IMR-90 (cell line): ENCODE results near the gene DNAJC27. TPM values are rescaled to one million over a fixed set of nuclear protein-coding genes. Genes with fewer than 3 reads are reported as not detected.

Experiments used
- ATAC-seq: fragments of 200-7000 bp; cut with Tn5 transposase; 2 replicates; pipeline ENCODE4 v1.9.1; 2020; ENCODE audit warnings: low read depth, mild to moderate bottlenecking, moderate library complexity
- BruUV-seq: library from RNA; stranded (reverse); fragments of 400-500 nt; replicated peaks from 2 replicates; lab custom pipeline; 2021; lab: Mats Ljungman, UMichigan
- CTCF ChIA-PET: fragments of 300-600 bp; formaldehyde crosslinking; extraction: SDS; loops from one replicate; lab custom pipeline; 2021; ENCODE audit warnings: antibody characterized with exemption; lab: Yijun Ruan, JAX
- POLR2A ChIA-PET: fragments of 300-600 bp; sonication (Branson Sonifier 250); formaldehyde crosslinking; loops from one replicate; lab custom pipeline; 2022; ENCODE audit warnings: antibody characterized with exemption; ENCODE audit not compliant: unreplicated experiment; lab: Charles Lee
- DNase-seq: peaks from one replicate; pipeline ENCODE4 v3.0.0; 2013
- H2AFZ ChIP-seq: replicated peaks from 2 replicates; pipeline ENCODE3; 2013; ENCODE audit warnings: low read length, mild to moderate bottlenecking; ENCODE audit not compliant: poor library complexity
- H2AK5ac ChIP-seq: 2 replicates; pipeline ENCODE4 v1.6.1; 2013; ENCODE audit warnings: low read depth, low read length, inconsistent platforms
- H2AK9ac ChIP-seq: replicated peaks from 2 replicates; pipeline ENCODE3; 2013; ENCODE audit warnings: mild to moderate bottlenecking, low read depth, low read length, moderate library complexity; ENCODE audit not compliant: poor library complexity
- H2BK120ac ChIP-seq: 2 replicates; pipeline ENCODE4 v1.6.1; 2013; ENCODE audit warnings: low read depth, low read length, inconsistent platforms
- H2BK15ac ChIP-seq: 3 replicates; pipeline ENCODE4 v1.6.1; 2013; ENCODE audit warnings: low read depth, low read length, inconsistent platforms
- H2BK20ac ChIP-seq: 2 replicates; pipeline ENCODE4 v1.6.1; 2013; ENCODE audit warnings: low read depth, mild to moderate bottlenecking, inconsistent platforms, low read length, moderate library complexity
- H2BK5ac ChIP-seq: 2 replicates; pipeline ENCODE4 v1.6.1; 2013; ENCODE audit warnings: mild to moderate bottlenecking, low read depth, low read length, inconsistent platforms; ENCODE audit not compliant: poor library complexity, severe bottlenecking
- H3K14ac ChIP-seq: replicated peaks from 2 replicates; pipeline ENCODE4 v1.6.1; 2013; ENCODE audit warnings: low read depth, low read length, inconsistent platforms
- H3K18ac ChIP-seq: 2 replicates; pipeline ENCODE4 v1.6.1; 2013; ENCODE audit warnings: low read depth, low read length, control low read depth
- H3K23ac ChIP-seq: 2 replicates; pipeline ENCODE4 v1.6.1; 2013; ENCODE audit warnings: low read depth, low read length, inconsistent platforms
- H3K27ac ChIP-seq: 2 replicates; pipeline ENCODE4 v1.5.1; 2013; ENCODE audit warnings: mild to moderate bottlenecking, control low read depth, low read length; ENCODE audit not compliant: insufficient read depth
- H3K27me3 ChIP-seq: 2 replicates; pipeline ENCODE4 v1.6.1; 2013; ENCODE audit warnings: low read length; ENCODE audit not compliant: control insufficient read depth, insufficient read depth
- H3K36me3 ChIP-seq: 2 replicates; pipeline ENCODE4 v1.6.1; 2013; ENCODE audit warnings: low read length, mixed read lengths; ENCODE audit not compliant: control insufficient read depth, insufficient read depth
- H3K4ac ChIP-seq: 2 replicates; pipeline ENCODE4 v1.6.1; 2013; ENCODE audit warnings: low read depth, low read length, inconsistent platforms
- H3K4me1 ChIP-seq: 2 replicates; pipeline ENCODE4 v1.6.1; 2013; ENCODE audit warnings: low read length, mixed read lengths; ENCODE audit not compliant: control insufficient read depth, insufficient read depth
- H3K4me2 ChIP-seq: 2 replicates; pipeline ENCODE4 v1.6.1; 2013; ENCODE audit warnings: low read depth, mild to moderate bottlenecking, control low read depth, low read length, moderate library complexity
- H3K4me3 ChIP-seq: 2 replicates; pipeline ENCODE4 v1.5.1; 2013; ENCODE audit warnings: low read depth, mild to moderate bottlenecking, control low read depth, low read length, moderate library complexity; ENCODE audit not compliant: insufficient read depth
- H3K56ac ChIP-seq: 2 replicates; pipeline ENCODE4 v1.6.1; 2013; ENCODE audit warnings: low read length, inconsistent platforms; ENCODE audit not compliant: insufficient read depth; ENCODE audit errors: extremely low read depth
- H3K79me1 ChIP-seq, 2 experiments: 2 replicates each; pipeline ENCODE4 v1.6.1; 2013; ENCODE audit warnings: low read length in 2 of 2, inconsistent platforms in 1 of 2, low read depth in 1 of 2
- H3K9ac ChIP-seq: 2 replicates; pipeline ENCODE4 v1.6.1; 2013; ENCODE audit warnings: low read depth, low read length, control low read depth
- H3K9me1 ChIP-seq: 2 replicates; pipeline ENCODE4 v1.6.1; 2013; ENCODE audit warnings: low read length, inconsistent platforms; ENCODE audit not compliant: insufficient read depth
- H3K9me3 ChIP-seq: 2 replicates; pipeline ENCODE4 v1.6.1; 2013; ENCODE audit warnings: low read length; ENCODE audit not compliant: control insufficient read depth, insufficient read depth
- H4K20me1 ChIP-seq: 2 replicates; pipeline ENCODE4 v1.6.1; 2013; ENCODE audit warnings: low read length, inconsistent platforms; ENCODE audit not compliant: insufficient read depth
- H4K5ac ChIP-seq: 2 replicates; pipeline ENCODE4 v1.6.1; 2013; ENCODE audit warnings: mild to moderate bottlenecking, low read depth, low read length, control low read depth
- H4K8ac ChIP-seq, 2 experiments: 2 replicates each; pipeline ENCODE4 v1.6.1; 2013; ENCODE audit warnings: low read depth in 2 of 2, low read length in 2 of 2, control low read depth in 1 of 2, inconsistent platforms in 1 of 2
- H4K91ac ChIP-seq: 2 replicates; pipeline ENCODE4 v1.6.1; 2013; ENCODE audit warnings: low read depth, low read length, inconsistent platforms; ENCODE audit not compliant: insufficient read depth
- BHLHE40 ChIP-seq: fragments of 150-350 bp; IDR thresholded peaks from 2 replicates; pipeline ENCODE4 v1.6.1; 2016; ENCODE audit warnings: mild to moderate bottlenecking, low read depth, low read length
- CEBPB ChIP-seq: IDR thresholded peaks from 2 replicates; pipeline ENCODE4 v1.6.1; 2012; ENCODE audit warnings: low read depth, low read length, improper control_type of control experiment
- CHD1 ChIP-seq: IDR thresholded peaks from 2 replicates; pipeline ENCODE4 v1.6.1; 2012; ENCODE audit warnings: low read depth, low read length, improper control_type of control experiment
- MAFK ChIP-seq: IDR thresholded peaks from 2 replicates; pipeline ENCODE4 v1.6.1; 2012; ENCODE audit warnings: low read depth, low read length, improper control_type of control experiment
- MAZ ChIP-seq: IDR thresholded peaks from 2 replicates; pipeline ENCODE4 v1.6.1; 2012; ENCODE audit warnings: low read depth, mild to moderate bottlenecking, low read length, improper control_type of control experiment, moderate library complexity, borderline replicate concordance
- MXI1 ChIP-seq: IDR thresholded peaks from 2 replicates; pipeline ENCODE4 v1.6.1; 2012; ENCODE audit warnings: low read depth, mild to moderate bottlenecking, low read length, moderate library complexity, borderline replicate concordance
- NFE2L2 ChIP-seq: fragments of 150-350 bp; IDR thresholded peaks from 2 replicates; pipeline ENCODE4 v1.6.1; 2016; ENCODE audit warnings: low read depth, mild to moderate bottlenecking, low read length
- POLR2A ChIP-seq: IDR thresholded peaks from 2 replicates; pipeline ENCODE4 v1.6.1; 2012; ENCODE audit warnings: mild to moderate bottlenecking, low read depth, low read length
- RCOR1 ChIP-seq: IDR thresholded peaks from 2 replicates; pipeline ENCODE4 v1.6.1; 2012; ENCODE audit warnings: mild to moderate bottlenecking, low read length, improper control_type of control experiment; ENCODE audit not compliant: insufficient replicate concordance
- RFX5 ChIP-seq: IDR thresholded peaks from 2 replicates; pipeline ENCODE4 v1.8.0; 2012; ENCODE audit warnings: low read depth, mild to moderate bottlenecking, low read length, moderate library complexity
- SMC3 ChIP-seq: fragments of 150-350 bp; IDR thresholded peaks from 2 replicates; pipeline ENCODE4 v1.6.1; 2016; ENCODE audit warnings: low read depth, mild to moderate bottlenecking, antibody characterized with exemption, low read length, moderate library complexity
- WGBS, 2 experiments: methylation state at CpG; one replicate each; pipeline versions ENCODE4 v1.1.5 to v1.1.7; 2013; ENCODE audit warnings: missing lambda C conversion rate in 2 of 2; ENCODE audit not compliant: insufficient read length in 1 of 2; ENCODE audit errors: extremely low coverage in 2 of 2; 5-methylcytosine and 5-hydroxymethylcytosine counted together
- dilution Hi-C: fragments of 300-500 bp; cut with HindIII; formaldehyde crosslinking; loops from one replicate; pipeline ENCODE4 v1.14.3; 2018; ENCODE audit warnings: low sequenced_read_pairs; ENCODE audit not compliant: unreplicated experiment
- in situ Hi-C: fragments of 300-500 bp; cut with MboI; formaldehyde crosslinking; loops from 3 replicates; pipeline ENCODE4 v1.14.3; 2019; ENCODE audit warnings: low sequenced_read_pairs, inconsistent platforms, mixed read lengths
- intact Hi-C: fragments of 100-400 bp; cut with micrococcal nuclease; formaldehyde crosslinking; loops from 2 replicates; pipeline ENCODE4 v1.10.0; 2022
- polyA plus RNA-seq, 3 experiments: library from polyadenylated mRNA; depleted of rRNA; stranded (reverse); fragments of >200 nt; gene quantifications; 2 replicates each; pipeline ENCODE4 v1.2.3, GENCODE V29; 2012; ENCODE audit warnings: low replicate concordance in 1 of 3
- total RNA-seq: library from RNA; depleted of rRNA; stranded (reverse); fragments of >200 nt; gene quantifications from 2 replicates; pipeline ENCODE4 v1.2.3, GENCODE V29; 2012
- TF ChIP-seq, protein P1 (sequence below): fragments of 150-350 bp; IDR thresholded peaks from 2 replicates; pipeline ENCODE4 v1.6.1; 2017; ENCODE audit warnings: mild to moderate bottlenecking, antibody characterized with exemption, low read length, low read depth
- TF ChIP-seq, protein P2 (sequence below): fragments of 150-350 bp; IDR thresholded peaks from 2 replicates; pipeline ENCODE4 v1.6.1; 2016; ENCODE audit warnings: low read depth, mild to moderate bottlenecking, low read length, moderate library complexity, borderline replicate concordance
- TF ChIP-seq, protein P3 (sequence below): conservative IDR thresholded peaks from 2 replicates; pipeline ENCODE4 v1.5.1; 2012; ENCODE audit warnings: mild to moderate bottlenecking, low read depth, low read length, improper control_type of control experiment

Gene DNAJC27
- total and polyA plus RNA-seq, 2 of the 4 experiments (the other 2 are of a cell fraction), result 1.6 to 2.0 TPM

DNA sequence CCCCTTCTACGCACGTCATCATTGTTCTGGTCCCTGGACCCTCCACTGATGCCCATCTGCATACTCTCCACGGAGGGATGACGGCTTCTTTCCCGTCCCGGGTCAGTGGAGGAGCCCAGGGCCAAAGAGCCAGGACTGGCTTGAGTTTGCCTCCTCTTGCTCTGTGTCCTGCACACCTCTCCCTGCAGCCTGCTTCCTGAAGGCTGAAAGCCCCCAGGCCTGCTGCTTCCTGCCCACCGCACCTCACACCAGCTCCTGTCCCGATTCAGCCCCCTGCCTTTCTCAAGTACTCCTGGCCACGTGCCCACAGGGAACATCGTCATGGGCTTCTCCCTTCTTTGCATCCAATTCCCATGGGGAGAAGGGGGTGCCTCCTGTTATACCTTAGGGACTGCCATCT, 58.8 kb downstream of the DNAJC27 start:
- Histone ChIP-seq H3K56ac (no peak overlapping the region), H3K9ac (no peak overlapping the region), H2AFZ (peak overlapping the region; percentile 25), H3K9me1 (peaks cover 18% of the 10 kb centered on the region), H3K4me3 (no peak overlapping the region), H4K91ac (no peak overlapping the region), H3K27me3 (no peaks in the 10 kb centered on the region), H4K8ac (0 out of 4 replicates have a peak overlapping the region, but pooled peaks of 1 of the 2 experiments have one; percentile 10), H3K23ac (no peak overlapping the region), H3K4me2 (peak overlapping the region; percentile 13; the same call in 1 of the 2 replicates), H3K79me1 (peaks cover 13 to 66% of the 10 kb centered on the region in 2 experiments; a peak in 3 of 4 replicates), H2BK120ac (no peak overlapping the region), H4K20me1 (peaks cover 22% of the 10 kb centered on the region), H3K27ac (peak overlapping the region; percentile 49; the same call in 1 of the 2 replicates), H4K5ac (no peak overlapping the region; the same call in 1 of the 2 replicates), H2AK9ac (no peak overlapping the region), H2BK5ac (no peak overlapping the region), H3K14ac (no peak overlapping the region), H2BK20ac (no peak overlapping the region), H3K9me3 (peaks cover 5% of the 10 kb centered on the region), H3K4ac (peak overlapping the region; percentile 42), H2BK15ac (no peak overlapping the region), H3K36me3 (peaks cover 11% of the 10 kb centered on the region; the same call in 1 of the 2 replicates), H2AK5ac (0 out of 2 replicates have a peak overlapping the region, but pooled peaks have one; percentile 28), H3K4me1 (peaks cover 24% of the 10 kb centered on the region), H3K18ac (no peak overlapping the region; the same call in 1 of the 2 replicates)
- BruUV-seq, result no TSS peak
- WGBS, 2 experiments, result no CpG with 5 or more reads among the region's 10 CpGs
- TF ChIP-seq MAFK (no peak), MXI1 (no peak), BHLHE40 (no peak), POLR2A (no peak), SMC3 (no peak), CHD1 (no peak), CEBPB (no peak), NFE2L2 (no peak), RCOR1 (no peak), MAZ (no peak), RFX5 (no peak)
- TF ChIP-seq, protein P1, sequence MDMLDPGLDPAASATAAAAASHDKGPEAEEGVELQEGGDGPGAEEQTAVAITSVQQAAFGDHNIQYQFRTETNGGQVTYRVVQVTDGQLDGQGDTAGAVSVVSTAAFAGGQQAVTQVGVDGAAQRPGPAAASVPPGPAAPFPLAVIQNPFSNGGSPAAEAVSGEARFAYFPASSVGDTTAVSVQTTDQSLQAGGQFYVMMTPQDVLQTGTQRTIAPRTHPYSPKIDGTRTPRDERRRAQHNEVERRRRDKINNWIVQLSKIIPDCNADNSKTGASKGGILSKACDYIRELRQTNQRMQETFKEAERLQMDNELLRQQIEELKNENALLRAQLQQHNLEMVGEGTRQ, result no peak
- TF ChIP-seq, protein P2, sequence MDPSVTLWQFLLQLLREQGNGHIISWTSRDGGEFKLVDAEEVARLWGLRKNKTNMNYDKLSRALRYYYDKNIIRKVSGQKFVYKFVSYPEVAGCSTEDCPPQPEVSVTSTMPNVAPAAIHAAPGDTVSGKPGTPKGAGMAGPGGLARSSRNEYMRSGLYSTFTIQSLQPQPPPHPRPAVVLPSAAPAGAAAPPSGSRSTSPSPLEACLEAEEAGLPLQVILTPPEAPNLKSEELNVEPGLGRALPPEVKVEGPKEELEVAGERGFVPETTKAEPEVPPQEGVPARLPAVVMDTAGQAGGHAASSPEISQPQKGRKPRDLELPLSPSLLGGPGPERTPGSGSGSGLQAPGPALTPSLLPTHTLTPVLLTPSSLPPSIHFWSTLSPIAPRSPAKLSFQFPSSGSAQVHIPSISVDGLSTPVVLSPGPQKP, result no peak
- TF ChIP-seq, protein P3, sequence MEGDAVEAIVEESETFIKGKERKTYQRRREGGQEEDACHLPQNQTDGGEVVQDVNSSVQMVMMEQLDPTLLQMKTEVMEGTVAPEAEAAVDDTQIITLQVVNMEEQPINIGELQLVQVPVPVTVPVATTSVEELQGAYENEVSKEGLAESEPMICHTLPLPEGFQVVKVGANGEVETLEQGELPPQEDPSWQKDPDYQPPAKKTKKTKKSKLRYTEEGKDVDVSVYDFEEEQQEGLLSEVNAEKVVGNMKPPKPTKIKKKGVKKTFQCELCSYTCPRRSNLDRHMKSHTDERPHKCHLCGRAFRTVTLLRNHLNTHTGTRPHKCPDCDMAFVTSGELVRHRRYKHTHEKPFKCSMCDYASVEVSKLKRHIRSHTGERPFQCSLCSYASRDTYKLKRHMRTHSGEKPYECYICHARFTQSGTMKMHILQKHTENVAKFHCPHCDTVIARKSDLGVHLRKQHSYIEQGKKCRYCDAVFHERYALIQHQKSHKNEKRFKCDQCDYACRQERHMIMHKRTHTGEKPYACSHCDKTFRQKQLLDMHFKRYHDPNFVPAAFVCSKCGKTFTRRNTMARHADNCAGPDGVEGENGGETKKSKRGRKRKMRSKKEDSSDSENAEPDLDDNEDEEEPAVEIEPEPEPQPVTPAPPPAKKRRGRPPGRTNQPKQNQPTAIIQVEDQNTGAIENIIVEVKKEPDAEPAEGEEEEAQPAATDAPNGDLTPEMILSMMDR, result no peak
- intact Hi-C loops, result no loop called here
- no peak for DNase-seq
- in situ Hi-C loops, result no loop called here
- ChIA-PET POLR2A (no interaction called here), CTCF (no interaction called here)
- dilution Hi-C loops, result no loop called here
- ATAC-seq, result peak; percentile 41
